ENCODE measurements around the gene WDR74.
"Not testable (repeated sequence)": the region's sequence is repeated elsewhere in the genome, so short reads cannot be mapped to it uniquely, and the experiment has no call there.

WDR74 gene

DNA sequence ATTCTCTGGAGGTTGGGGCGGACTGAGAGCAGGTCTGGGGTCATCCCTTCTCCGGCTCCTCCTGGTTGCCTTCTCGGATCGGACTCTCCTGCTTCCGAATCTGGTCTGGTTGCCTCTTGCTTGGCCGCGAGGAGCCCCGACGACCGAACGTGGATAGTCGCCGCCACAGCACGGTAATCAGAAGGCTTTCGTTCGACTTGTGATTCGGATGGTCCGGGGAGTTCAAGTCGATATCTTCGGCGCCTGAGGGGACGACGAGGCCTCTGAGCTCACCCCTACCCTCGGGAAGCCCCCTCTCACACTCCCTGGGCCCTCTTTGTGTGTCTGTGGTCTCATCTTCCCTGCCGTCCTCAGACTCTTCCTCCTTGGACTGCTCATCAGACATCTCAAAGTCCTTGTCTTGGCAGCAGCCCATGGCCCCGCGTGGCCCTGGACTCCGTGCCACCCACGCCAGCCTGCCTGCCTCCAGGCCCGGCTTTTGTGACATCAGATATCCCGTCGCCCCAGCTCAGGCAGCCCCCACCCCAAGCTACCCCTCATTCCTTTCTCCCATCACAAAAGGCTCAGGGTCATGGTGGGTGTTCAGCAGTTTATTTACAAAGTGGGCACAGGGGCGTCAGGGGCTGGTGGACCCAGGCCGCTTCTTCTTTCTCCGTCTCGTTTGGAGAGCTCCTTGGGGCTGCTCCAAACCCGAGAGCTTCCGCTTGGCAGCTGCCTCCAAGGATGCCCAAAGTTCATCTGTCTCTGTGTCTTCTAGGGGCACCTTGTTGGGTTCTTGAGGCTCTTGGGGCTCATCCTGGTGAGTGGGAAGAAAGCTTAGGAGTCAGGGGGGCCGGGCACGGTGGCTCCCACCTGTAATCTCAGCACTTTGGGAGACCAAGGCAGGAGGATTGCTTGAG, 6.8 kb downstream of the WDR74 start, which contains the start of gene TEX54:
TEX54 (minus strand) TSS at position 506 of the 899 bp plus-strand sequence.
- Mint-ChIP-seq H3K4me1 (ENCODE audit: low read depth) (peaks cover 51% of the 10 kb centered on the region), H3K27me3 (no peaks in the 10 kb centered on the region), H3K27ac (peak within 1 kb of the TSS; percentile 100), H3K36me3 (peaks cover 5% of the 10 kb centered on the region), H3K4me3 (peak within 1 kb of the TSS; percentile 99), H3K9me3 (ENCODE audit: low read depth) (no peaks in the 10 kb centered on the region)

DNA sequence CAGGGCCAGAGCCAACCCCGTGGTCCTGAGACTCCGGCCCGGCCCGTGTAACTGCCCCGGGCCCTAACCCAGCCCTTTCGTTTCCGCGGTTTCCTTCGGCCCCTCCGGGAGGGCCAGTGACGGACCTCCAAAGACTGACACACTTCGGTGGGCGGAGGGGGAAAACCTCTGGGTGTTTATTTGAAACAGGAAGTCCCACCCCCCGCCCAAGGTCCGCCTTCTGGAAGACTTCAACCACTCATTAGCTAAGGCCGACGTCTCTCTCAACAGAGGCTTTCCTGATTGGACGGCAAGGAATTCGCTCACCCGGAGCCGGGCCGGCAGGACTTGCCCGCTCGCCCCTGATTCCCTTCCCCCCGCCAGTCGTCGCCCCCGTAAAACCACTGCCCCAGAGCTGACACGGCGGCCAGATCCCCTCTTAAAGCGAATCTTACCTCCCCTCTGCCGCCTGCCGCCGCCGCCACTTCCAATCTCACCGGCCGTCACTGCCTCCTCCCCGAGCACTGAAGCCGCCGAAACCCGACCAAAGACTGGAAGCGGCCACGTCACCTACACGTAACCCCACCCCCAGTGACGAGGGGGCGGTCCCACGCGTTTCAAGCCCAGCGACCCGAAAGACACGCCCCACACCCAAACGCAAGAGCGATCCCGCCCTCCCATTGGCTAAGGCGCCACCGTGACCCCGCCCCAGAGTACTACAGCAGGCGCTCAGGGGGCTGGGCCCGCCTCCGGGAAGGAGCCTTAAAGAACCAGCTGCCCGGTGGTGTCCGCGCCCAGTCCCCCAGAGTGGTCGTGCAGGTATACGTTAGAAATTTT, 7.7 kb downstream of the WDR74 start, which contains the start of gene STX5:
STX5 (minus strand) TSS at position 532 of the 816 bp plus-strand sequence. CDS start 808 bp downstream, outside the sequence.
- no peaks in the 10 kb centered on the region for H3K9me3 Mint-ChIP-seq (ENCODE audit: low read depth)
- H3K4me1 Mint-ChIP-seq (ENCODE audit: low read depth): peaks cover 50% of the 10 kb centered on the region
- H3K27me3 Mint-ChIP-seq: no peaks in the 10 kb centered on the region
- peaks cover 6% of the 10 kb centered on the region for H3K36me3 Mint-ChIP-seq
- peak within 1 kb of the TSS; percentile 99 for H3K4me3 Mint-ChIP-seq
- H3K27ac Mint-ChIP-seq: peak within 1 kb of the TSS; percentile 100

DNA sequence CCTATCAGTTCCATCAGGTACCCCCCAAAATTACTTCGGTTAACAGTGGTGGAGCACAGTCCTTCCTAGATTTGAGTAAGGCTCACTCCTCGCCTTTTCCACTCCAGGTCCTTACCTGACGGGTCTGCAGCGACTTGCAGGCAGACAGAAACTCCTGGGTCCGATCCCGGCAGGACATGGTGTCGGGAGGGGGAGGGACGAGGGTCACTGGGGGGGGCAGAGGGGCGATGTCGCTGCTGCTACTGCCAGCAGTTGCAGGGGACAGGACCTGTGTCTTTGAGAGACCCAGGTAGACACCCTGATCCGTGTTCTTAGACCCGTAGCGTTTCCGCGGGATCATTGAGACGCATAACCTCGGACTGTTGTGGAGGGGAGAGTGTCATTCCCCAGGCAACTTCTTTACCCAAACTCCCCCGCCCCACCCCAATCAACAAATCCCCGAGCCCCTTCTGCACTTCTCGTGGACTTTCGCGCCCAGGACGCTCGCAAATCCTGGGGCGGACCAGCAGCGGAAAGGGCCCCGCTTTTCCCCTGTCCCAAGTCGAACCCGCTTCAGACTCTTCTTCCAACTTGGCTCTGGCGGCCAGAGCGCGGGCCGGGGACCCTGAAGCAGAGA, 8.4 kb downstream of the WDR74 start:
- peak overlapping the region; percentile 100 for H3K27ac Mint-ChIP-seq

DNA sequence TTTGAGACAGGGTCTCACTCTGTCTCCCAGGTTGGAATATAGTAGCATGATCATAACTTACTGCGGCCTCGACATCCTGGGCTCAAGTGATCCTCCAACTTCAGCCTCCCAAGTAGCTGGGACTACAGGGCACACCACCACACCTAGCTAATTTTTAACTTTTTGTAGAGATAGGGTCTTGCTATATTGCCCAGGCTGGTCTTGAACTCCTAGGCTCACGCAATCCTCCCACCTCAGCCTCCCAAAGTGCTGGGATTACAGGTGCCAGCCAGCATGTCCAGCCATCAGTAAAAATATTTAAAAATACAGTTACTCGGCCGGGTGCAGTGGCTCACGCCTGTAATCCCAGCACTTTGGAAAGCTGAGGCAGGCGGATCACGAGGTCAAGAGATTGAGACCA, 11.3 kb downstream of the WDR74 start:
- peaks cover 36% of the 10 kb centered on the region for H3K4me1 Mint-ChIP-seq (ENCODE audit: low read depth)
- not testable (repeated sequence) for H3K27me3 Mint-ChIP-seq; H3K9me3 Mint-ChIP-seq (ENCODE audit: low read depth); H3K36me3 Mint-ChIP-seq; H3K4me3 Mint-ChIP-seq; H3K27ac Mint-ChIP-seq

More for the DNA sequence above, 8.4 kb downstream of the WDR74 start:
- H3K36me3 Mint-ChIP-seq: peaks cover 6% of the 10 kb centered on the region
- peak overlapping the region; percentile 99 for H3K4me3 Mint-ChIP-seq
- no peaks in the 10 kb centered on the region for H3K9me3 Mint-ChIP-seq (ENCODE audit: low read depth)
- H3K4me1 Mint-ChIP-seq (ENCODE audit: low read depth): peaks cover 45% of the 10 kb centered on the region
- no peaks in the 10 kb centered on the region for H3K27me3 Mint-ChIP-seq

DNA sequence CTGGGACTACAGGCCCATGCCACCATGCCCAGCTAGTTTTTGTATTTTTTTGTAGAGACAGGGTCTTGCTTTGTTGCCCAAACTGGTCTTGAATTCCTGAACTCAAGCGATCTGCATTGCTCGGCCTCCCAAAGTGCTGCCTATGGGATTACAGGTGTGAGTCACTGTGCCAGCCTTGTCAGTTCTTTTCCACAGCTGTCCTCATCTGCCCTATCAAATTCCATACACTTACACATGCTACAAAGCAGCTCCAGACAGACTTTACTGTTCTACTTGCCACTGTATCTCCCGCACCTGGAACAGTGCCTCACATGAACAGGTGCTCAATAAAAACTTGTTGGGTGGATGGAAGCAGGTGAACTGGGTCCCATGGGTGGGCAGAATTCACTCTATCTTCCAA, 15.7 kb downstream of the WDR74 start:
- Mint-ChIP-seq H3K4me3 (no peak overlapping the region), H3K9me3 (ENCODE audit: low read depth) (no peaks in the 10 kb centered on the region), H3K27me3 (no peaks in the 10 kb centered on the region), H3K36me3 (peaks cover 10% of the 10 kb centered on the region), H3K27ac (no peak overlapping the region), H3K4me1 (ENCODE audit: low read depth) (peaks cover 17% of the 10 kb centered on the region)

DNA sequence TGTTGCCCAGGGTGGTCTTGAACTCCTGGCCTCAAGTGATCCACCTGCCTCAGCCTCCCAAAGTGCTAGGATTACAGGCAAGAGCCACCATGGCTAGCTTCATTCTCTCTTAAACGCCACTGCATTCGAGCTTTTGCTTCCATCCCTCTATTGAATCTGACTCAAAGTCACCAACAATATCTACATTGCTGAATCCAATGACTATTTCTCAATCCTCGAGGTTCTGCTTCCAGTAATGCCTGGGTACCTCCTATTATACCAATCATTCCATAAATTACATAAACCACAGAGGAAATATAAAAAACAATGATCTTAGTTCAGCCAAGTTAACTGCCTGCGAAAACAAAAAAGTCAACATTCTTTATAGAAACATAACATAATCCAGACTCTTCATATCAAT, 22.3 kb downstream of the WDR74 start:
- H3K36me3 Mint-ChIP-seq: peaks cover 2% of the 10 kb centered on the region
- no peak overlapping the region for H3K4me3 Mint-ChIP-seq
- H3K27ac Mint-ChIP-seq: no peak overlapping the region
- H3K9me3 Mint-ChIP-seq (ENCODE audit: low read depth): no peaks in the 10 kb centered on the region
- no peaks in the 10 kb centered on the region for H3K27me3 Mint-ChIP-seq
- H3K4me1 Mint-ChIP-seq (ENCODE audit: low read depth): peaks cover 2% of the 10 kb centered on the region

DNA sequence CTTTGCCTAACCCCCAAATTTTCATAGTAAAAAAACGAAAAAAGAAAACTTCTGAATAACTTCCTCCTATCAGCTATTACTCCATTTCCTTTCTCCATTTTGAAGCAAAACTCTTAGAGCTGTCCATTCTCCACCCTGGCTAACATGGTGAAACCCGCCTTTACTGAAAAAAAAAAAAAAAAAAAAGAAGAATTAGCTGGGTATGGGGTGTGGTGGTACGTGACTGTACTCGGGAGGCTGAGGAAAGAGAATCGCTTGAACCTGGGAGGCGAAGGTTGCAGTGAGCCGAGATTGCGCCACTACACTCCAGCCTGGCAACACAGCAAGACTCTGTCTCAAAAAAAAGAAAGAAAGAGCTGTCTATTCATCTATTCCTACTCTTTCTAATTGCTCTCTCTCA, 22.8 kb downstream of the WDR74 start:
- peaks cover 2% of the 10 kb centered on the region for H3K36me3 Mint-ChIP-seq
- H3K27ac Mint-ChIP-seq: no peak overlapping the region
- H3K4me1 Mint-ChIP-seq (ENCODE audit: low read depth): peaks cover 2% of the 10 kb centered on the region
- H3K27me3 Mint-ChIP-seq: no peaks in the 10 kb centered on the region
- H3K4me3 Mint-ChIP-seq: no peak overlapping the region
- no peaks in the 10 kb centered on the region for H3K9me3 Mint-ChIP-seq (ENCODE audit: low read depth)

DNA sequence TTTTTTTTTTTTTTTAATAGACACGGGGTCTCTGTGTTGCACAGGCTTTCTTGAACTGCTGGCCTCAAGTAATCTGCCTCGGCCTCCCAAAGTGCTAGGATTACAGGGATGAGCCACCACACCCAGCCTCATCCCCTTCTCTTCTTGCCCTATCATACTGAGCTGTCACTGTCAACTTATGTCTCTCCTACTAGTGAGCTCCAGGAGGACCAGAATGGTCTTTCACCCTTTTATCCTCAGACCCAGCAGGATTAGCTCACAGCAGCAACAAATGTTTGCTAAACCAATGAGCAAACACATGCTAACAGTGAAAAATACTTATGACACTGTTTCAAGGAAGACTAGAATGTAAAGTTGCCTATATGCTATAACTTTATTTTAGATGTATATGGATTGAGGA, 27.7 kb downstream of the WDR74 start:
- no peaks in the 10 kb centered on the region for H3K27me3 Mint-ChIP-seq
- peak overlapping the region; percentile 28 for H3K27ac Mint-ChIP-seq
- H3K9me3 Mint-ChIP-seq (ENCODE audit: low read depth): no peaks in the 10 kb centered on the region
- no peak overlapping the region for H3K4me3 Mint-ChIP-seq
- peaks cover 2% of the 10 kb centered on the region for H3K36me3 Mint-ChIP-seq
- H3K4me1 Mint-ChIP-seq (ENCODE audit: low read depth): peaks cover 6% of the 10 kb centered on the region

DNA sequence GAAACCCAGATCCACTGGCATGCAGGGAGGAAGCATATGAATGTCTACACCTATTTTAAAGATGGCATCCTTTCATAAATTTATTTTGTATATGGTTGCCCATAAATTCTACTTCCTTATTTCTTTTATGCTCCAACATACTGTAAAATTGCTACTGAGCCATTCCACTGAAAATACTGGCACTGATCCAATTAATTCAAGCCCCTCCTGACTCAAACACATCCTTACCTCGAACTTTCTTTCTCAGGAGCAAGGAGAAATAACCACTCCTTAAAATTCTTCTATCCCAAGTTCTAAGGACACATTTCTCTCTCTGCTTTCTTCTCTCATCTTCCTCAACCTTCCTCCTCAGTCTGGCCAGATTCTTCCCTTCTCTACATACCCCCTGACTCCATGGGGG, 28.6 kb downstream of the WDR74 start:
- H3K27me3 Mint-ChIP-seq: no peaks in the 10 kb centered on the region
- H3K4me3 Mint-ChIP-seq: no peak overlapping the region
- no peaks in the 10 kb centered on the region for H3K9me3 Mint-ChIP-seq (ENCODE audit: low read depth)
- peaks cover 13% of the 10 kb centered on the region for H3K4me1 Mint-ChIP-seq (ENCODE audit: low read depth)
- H3K27ac Mint-ChIP-seq: peak overlapping the region; percentile 80
- H3K36me3 Mint-ChIP-seq: peaks cover 2% of the 10 kb centered on the region

DNA sequence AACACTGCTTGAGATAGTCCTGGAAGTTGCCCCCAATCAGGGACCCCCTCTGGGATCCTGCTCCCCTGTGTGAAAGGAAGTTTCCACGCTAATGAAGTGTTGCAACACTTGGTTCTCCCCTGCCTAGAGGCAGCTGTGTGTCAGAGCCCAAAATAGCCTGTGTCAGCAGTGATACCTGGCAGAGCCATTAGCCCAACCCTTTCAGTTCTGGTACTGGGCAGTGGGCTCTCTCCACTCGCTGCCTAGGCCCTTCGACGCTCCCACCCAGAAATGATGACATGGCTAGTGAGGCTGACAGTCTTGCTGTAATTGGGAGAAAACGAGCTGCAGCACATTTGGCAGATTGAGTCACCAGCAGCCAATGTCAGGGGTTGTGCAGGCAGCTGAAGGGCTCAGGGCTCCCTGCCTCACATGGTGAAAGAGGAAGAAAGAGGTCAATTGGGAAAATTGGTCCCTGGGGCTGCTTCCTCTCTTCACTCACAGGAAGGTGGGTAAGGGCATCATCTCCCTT, 32.7 kb downstream of the WDR74 start:
- Mint-ChIP-seq H3K9me3 (ENCODE audit: low read depth) (no peaks in the 10 kb centered on the region), H3K4me1 (ENCODE audit: low read depth) (peaks cover 33% of the 10 kb centered on the region), H3K27ac (no peak overlapping the region), H3K4me3 (peak overlapping the region; percentile 99), H3K27me3 (no peaks in the 10 kb centered on the region), H3K36me3 (peaks cover 2% of the 10 kb centered on the region)

DNA sequence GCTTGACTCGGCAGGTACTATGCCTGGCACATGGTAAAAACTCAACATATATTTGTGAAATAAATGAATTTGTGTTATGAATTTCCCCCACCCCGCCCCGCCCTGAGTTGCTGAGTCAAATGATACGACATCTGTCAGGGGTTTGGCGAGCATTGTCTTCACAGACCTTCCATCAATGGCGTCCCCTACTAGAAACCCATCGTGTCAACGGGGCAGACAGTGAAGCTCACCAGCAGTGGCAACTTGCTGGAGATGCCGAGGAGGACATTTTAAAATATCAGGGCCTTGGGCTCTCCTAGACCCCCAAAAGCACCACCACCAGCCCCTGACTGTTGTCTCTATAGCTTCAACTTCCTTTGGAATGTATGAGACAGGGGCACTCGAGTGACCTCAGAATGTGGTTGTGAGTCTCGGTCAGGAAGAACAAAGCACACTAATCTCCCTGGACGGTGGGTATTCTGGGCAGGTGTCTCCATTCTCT, 33.4 kb downstream of the WDR74 start:
- H3K9me3 Mint-ChIP-seq (ENCODE audit: low read depth): no peaks in the 10 kb centered on the region
- peak overlapping the region; percentile 99 for H3K27ac Mint-ChIP-seq
- H3K4me1 Mint-ChIP-seq (ENCODE audit: low read depth): peaks cover 31% of the 10 kb centered on the region
- no peaks in the 10 kb centered on the region for H3K27me3 Mint-ChIP-seq
- peak overlapping the region; percentile 99 for H3K4me3 Mint-ChIP-seq
- H3K36me3 Mint-ChIP-seq: peaks cover 2% of the 10 kb centered on the region

DNA sequence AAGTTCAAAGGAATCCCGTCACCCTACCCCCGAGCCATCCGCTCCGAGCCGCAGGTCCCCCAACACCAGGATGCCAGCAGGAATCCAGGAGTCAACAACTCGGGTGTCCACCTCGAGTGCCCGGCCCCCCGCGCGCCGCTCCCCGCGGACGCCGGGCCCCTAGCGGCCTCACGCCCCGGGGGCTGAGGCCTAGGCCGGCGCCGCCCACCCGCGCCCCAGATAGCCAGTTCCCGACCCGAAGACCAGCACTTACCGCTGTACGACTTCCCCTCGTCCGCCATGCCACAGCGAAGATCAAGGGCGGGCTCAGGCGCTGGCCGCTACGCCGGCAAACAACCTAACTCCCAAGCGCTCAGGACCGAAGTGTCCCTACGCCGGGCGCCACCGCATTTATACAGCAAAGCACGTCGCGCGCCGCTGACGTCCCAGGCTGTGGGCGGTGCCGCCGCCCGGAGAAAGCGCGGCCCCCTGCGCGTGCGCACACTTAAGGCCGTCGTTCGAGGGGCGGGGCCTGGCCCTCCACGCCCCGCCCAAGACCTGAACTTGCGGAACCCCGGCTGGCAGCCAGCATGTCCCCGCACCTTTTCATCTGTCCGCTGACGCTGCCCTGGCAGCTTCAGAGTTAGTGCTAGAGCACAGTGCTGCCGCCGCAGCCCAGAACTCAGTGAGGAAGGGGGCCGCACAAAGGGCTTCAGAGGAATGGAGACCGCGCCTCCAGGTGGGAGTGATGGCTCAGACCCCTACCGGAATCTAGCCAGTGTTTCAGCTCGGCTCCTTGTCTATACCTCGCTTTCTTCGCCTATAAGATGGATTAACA, 34.1 kb downstream of the WDR74 start, which contains the start of gene NXF1:
NXF1 (minus strand) TSS at position 365 of the 817 bp plus-strand sequence; CDS start at position 281, 84 bp downstream.
- Mint-ChIP-seq H3K4me3 (peak within 1 kb of the TSS; percentile 99), H3K27ac (peak within 1 kb of the TSS; percentile 99), H3K4me1 (ENCODE audit: low read depth) (peaks cover 29% of the 10 kb centered on the region), H3K9me3 (ENCODE audit: low read depth) (no peaks in the 10 kb centered on the region), H3K27me3 (no peaks in the 10 kb centered on the region), H3K36me3 (peaks cover 2% of the 10 kb centered on the region)

DNA sequence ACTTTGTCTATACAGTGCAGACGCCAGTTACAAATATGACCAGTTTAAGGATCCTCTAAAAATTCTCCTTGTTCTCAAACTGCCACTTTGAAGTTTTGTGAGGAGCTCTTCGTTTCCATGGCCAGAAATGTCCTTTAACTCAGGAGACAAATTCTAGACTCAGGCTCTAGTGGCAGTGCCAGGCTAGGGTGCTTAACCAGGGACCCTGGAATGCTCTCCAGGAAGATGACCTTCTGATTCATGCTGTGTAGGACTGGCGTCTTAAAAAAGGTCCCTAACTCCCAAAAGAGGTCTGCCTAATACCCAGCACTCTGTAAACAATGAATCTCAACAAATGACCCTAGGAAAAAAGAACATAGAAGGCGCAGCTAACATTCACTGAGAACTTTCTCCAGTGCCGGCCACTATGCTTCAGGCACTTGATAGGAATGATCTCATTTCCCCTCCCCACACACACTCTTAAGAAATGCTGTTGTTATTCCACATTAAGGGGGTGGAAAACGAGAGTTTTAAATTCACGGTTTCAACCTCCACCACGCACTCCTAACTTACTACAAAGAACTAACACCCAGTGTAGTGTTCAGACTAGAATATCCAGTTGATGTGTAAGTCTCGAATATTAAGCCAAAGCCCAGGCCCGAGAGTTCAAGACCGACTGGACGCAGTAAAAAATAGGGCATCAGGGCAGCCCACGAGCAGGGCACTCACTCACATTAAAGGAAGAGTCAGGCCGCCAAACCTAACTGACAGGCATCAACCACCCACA, 34.9 kb downstream of the WDR74 start:
- Mint-ChIP-seq H3K27me3 (no peaks in the 10 kb centered on the region), H3K4me3 (peak overlapping the region; percentile 99), H3K4me1 (ENCODE audit: low read depth) (peaks cover 29% of the 10 kb centered on the region), H3K9me3 (ENCODE audit: low read depth) (no peaks in the 10 kb centered on the region), H3K36me3 (peaks cover 2% of the 10 kb centered on the region), H3K27ac (peak overlapping the region; percentile 98)

Data from activated naive CD8-positive, alpha-beta T cell (primary cell).